HG03039 (cell line): Measurements from ENCODE around the gene SOWAHA.
"Not testable (repeated sequence)": the region's sequence is repeated elsewhere in the genome, so short reads cannot be mapped to it uniquely, and the experiment has no call there.

Experiments used
- ATAC-seq: cut with Tn5 transposase; IDR thresholded peaks from one replicate; pipeline ENCODE4 v1.9.1; 2021; ENCODE audit warnings: mild to moderate bottlenecking, moderate library complexity; ENCODE audit not compliant: unreplicated experiment

SOWAHA gene

DNA sequence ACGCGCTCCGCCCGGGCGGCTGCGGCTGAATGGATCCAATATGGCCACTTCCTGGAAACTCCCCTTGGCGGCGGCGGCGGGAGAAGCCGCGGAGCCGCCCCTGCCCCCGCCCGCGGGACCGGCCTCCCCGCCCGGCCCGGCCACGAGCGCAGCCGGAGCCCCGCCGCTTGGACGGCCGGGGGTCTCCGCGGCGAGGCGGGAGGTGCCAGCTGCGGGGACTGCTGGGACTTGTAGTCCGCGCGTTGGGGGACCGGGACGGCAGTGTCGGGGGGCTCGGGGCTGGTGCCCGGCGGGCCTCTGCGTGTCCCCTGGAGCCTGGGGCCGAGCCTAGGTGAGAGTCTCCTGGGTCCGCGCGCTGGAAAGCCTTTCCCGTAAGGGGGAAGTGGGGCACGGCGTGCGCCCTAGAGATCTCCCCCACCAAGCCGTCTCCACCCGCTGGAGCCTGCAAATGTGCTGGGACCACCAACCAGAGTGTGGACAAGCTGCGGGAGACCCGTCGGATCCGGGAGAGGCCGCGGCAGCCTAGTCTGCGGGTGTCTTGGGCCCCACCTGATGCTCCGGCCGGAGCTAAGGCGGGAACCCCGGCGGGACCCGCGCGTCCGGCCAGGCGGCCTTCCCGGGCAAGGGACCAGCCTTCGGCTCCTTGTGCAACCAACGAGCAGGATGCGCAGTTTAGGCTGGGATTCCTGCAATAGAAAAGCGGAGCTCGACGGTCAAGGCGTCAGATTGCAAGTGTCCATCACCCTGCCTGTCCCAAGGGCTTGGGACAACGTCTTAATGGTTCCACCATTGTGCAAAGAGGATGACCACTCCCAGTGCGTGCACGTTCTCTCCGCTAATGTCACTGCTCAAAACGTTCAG is 35.7 kb upstream of the SOWAHA start, which contains the start of gene SEPTIN8:
Gene SEPTIN8 (minus strand): TSS at position 31 of the 861 bp plus-strand sequence. CDS start 102 bp downstream, outside the sequence.
- ATAC-seq, result peak; percentile 53

- ATAC-seq, result no peak
These were observed 35.0 kb upstream of the SOWAHA start for GRCh38 chr5:132778129-132778528.

GRCh38 chr5:132778856-132779255 is 34.2 kb upstream of the SOWAHA start:
- ATAC-seq, result no peak

DNA sequence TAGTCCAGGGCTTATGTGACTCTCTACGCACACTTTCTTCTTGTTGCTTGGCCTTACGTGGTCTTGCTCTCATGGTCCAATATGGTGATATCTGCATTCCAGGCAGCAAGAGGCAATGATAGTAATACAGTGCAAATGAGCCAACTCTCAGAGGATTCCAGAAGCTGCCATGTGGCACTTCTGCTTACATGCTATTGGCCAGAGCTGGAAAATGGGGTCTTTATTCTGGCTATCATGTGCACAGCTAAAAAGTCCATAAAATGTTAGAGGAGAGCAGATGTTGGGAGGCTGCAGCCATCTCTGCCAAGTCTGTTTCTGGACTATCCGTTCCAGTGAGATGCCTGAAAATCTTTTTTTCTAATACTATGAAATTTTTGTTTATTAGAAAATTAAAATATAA is 33.1 kb upstream of the SOWAHA start:
- ATAC-seq, result no peak

- ATAC-seq, result no peak
These were observed 32.5 kb upstream of the SOWAHA start for GRCh38 chr5:132780577-132780976.

GRCh38 chr5:132781029-132781428 is 32.1 kb upstream of the SOWAHA start:
- no peak for ATAC-seq

DNA sequence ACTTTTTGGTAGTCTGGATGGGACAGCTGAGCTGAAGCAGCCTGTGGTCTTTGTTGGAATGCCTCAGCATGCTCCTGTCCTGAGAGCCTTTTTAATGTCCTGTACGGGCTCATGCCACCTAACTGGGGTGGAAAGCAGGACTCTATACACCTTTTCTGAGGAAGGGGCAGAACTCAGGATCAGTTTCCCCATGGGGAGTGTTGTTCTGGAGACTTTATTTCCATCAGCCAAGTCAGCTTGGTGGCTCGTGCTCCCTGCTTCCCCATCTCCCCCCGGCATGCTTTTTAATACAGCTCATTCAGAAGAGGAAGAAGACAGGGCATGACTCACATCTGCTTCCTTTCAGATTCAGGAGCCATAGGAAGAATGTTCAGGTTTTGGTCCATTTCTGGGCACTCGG is 31.0 kb upstream of the SOWAHA start:
- no peak for ATAC-seq

DNA sequence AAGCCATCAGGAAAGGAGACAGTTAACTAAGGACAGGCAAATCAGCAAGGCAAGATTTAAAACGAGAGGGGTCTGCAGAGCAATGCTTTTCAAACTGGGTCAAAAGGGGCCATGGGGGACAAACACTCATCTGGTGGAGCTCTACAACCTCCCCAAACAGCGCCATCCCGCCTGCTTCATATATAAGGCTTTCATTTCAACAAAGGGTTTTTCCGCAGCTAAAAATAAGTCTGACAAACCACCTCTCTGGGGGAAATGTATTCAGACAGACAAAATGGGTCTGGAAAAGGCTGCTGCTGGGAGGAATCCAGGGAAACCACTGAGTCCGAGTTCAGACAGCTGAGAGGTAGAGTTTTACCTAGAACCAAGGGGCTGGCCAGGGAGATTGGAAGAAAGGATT is 27.7 kb upstream of the SOWAHA start:
- ATAC-seq, result no peak

- no peak for ATAC-seq
These were observed 27.2 kb upstream of the SOWAHA start for GRCh38 chr5:132785864-132786263.

DNA sequence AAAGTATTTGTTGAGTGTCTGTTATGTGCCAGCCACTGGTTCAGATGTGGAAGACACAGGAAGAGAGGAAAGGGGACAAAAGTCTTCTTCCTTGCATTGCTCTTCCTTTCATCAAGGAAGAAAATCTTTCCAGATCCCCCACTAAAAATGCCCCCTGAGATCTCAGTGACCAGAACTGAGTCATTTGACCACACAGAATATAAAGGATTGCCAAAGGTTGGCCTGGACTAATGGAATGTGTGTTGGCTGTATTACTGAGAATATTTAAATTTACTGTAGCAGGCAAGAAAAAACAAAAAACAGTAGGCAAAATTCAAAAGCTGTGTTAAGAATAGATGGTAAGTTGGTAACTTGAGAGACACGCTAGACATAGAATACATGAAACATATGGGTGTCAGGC is 26.0 kb upstream of the SOWAHA start:
- no peak for ATAC-seq

GRCh38 chr5:132788508-132788907 is 24.6 kb upstream of the SOWAHA start:
- ATAC-seq, result no peak

- no peak for ATAC-seq
These were observed 23.9 kb upstream of the SOWAHA start for GRCh38 chr5:132788990-132789886.

DNA sequence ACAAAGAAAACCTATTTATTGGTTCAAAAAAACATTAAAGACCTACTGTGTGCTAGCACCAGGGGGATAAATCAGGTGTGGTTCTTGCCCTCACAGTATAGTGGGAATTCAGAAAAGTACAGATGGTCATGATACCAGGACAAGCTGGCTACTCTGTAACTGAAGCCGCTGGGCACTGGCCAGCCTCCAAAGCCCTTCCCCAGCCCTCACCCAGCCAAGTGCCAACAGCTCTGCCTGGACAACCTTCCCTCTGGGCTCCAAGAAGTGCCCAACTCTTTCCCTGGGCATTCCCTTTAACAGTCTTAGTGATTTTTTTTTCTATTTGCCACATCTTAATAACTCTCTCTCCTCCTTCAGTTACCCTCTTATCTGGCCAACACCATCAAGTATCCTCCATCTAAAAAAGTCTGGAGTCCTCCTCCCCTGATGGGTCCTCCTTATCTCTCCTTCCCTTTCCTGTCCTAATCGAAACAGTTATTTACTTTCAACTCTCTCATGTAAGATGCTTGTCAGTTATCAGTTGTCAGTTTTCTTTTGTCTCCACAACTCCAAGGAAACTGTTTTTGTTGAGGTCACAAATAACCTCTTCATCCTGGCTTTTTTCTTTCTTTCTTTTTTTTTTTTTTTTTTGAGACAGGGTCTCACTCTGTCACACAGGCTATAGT is 22.8 kb upstream of the SOWAHA start:
- ATAC-seq, result no peak

GRCh38 chr5:132791026-132791425 is 22.1 kb upstream of the SOWAHA start:
- no peak for ATAC-seq

GRCh38 chr5:132797651-132798050 is 15.5 kb upstream of the SOWAHA start:
- ATAC-seq, result no peak

GRCh38 chr5:132799392-132799791 is 13.7 kb upstream of the SOWAHA start:
- no peak for ATAC-seq

GRCh38 chr5:132800545-132800944 is 12.6 kb upstream of the SOWAHA start:
- no peak for ATAC-seq

DNA sequence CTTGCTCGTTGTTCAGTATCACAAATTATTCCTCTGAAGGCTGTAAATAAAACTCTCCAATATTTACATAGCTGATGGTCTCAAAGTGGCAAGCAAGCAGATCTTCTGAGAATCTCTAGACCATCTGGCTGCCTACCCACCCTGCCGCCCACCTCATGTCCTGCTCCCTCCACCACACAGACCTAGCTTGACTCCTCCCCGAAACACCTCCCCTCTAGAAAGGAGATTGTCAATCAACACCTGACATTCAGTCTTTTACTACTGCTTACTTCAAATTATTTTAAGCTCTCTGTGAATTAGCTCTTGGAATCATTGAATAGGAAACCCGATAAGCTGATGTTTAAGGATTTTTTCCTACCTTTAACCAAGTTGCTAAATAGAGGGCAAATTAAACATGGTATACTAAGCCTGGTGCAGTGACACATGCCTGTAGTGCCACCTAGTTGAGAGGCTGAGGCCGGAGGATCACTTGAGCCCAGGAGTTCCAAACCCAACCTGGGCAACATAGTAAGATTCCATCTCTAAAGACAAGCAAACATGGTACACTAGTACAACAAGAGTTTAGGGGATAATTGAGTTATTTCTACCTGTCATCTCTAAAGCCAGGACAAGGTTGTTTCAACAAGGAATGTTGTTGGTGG is 10.9 kb upstream of the SOWAHA start:
- ATAC-seq, result no peak

- not testable (repeated sequence) for ATAC-seq
These were observed 10.4 kb upstream of the SOWAHA start for GRCh38 chr5:132802685-132803066.

- ATAC-seq, result not testable (repeated sequence)
These were observed 8.9 kb upstream of the SOWAHA start for GRCh38 chr5:132804219-132804618.

DNA sequence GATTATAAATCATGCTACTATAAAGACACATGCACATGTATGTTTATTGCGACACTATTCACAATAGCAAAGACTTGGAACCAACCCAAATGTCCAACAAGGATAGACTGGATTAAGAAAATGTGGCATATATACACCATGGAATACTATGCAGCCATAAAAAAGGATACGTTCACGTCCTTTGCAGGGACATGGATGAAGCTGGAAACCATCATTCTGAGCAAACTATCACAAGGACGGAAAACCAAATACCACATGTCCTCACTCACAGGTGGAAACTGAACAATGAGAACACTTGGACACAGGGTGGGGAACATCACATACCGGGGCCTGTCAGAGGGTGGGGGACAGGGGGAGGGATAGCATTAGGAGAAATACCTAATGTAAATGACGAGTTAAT is 7.2 kb upstream of the SOWAHA start:
- not testable (repeated sequence) for ATAC-seq
